GM19239 (cell line): ENCODE measurements around the gene EIPR1.

ENCODE experiments used
- DNase-seq: peaks from one replicate; pipeline ENCODE4 v3.0.0; 2011; ENCODE audit warnings: low spot score; ENCODE audit not compliant: insufficient read length
- FAIRE-seq: peaks from 2 replicates; lab custom pipeline; 2011; peaks lifted over from hg19 to GRCh38; lab: Jason Lieb, UNC

The EIPR1 gene

GRCh38 chr2:3261511-3261910, 116.1 kb downstream of the EIPR1 start:
- DNase-seq (no peak), FAIRE-seq (no peak)

GRCh38 chr2:3260959-3261358, 116.7 kb downstream of the EIPR1 start:
- FAIRE-seq (no peak), DNase-seq (no peak)

GRCh38 chr2:3257826-3258225, 119.8 kb downstream of the EIPR1 start:
- FAIRE-seq (no peak), DNase-seq (no peak)

- no peak for FAIRE-seq
Observed at GRCh38 chr2:3257166-3257565, 120.5 kb downstream of the EIPR1 start.

GRCh38 chr2:3256605-3257004, 121.0 kb downstream of the EIPR1 start:
- no peak for FAIRE-seq
- no peak for DNase-seq

More at GRCh38 chr2:3257166-3257565, 120.5 kb downstream of the EIPR1 start:
- DNase-seq, result no peak

GRCh38 chr2:3256157-3256556, 121.5 kb downstream of the EIPR1 start:
- FAIRE-seq (no peak), DNase-seq (no peak)

GRCh38 chr2:3254442-3254941, 123.1 kb downstream of the EIPR1 start:
- FAIRE-seq, result no peak

GRCh38 chr2:3253913-3254441, 123.6 kb downstream of the EIPR1 start:
- FAIRE-seq, result no peak
- DNase-seq, result no peak

More at GRCh38 chr2:3254442-3254941, 123.1 kb downstream of the EIPR1 start:
- no peak for DNase-seq

GRCh38 chr2:3251946-3252345, 125.7 kb downstream of the EIPR1 start:
- DNase-seq (no peak), FAIRE-seq (no peak)

GRCh38 chr2:3249476-3249962, 128.1 kb downstream of the EIPR1 start:
- DNase-seq, result no peak
- FAIRE-seq, result no peak

GRCh38 chr2:3248754-3249475, 128.7 kb downstream of the EIPR1 start:
- no peak for DNase-seq
- FAIRE-seq, result no peak

GRCh38 chr2:3246928-3247714, 130.5 kb downstream of the EIPR1 start:
- FAIRE-seq, result no peak
- no peak for DNase-seq

GRCh38 chr2:3246406-3246805, 131.2 kb downstream of the EIPR1 start:
- DNase-seq (no peak), FAIRE-seq (no peak)

- no peak for DNase-seq
- no peak for FAIRE-seq
Observed at GRCh38 chr2:3244486-3244885, 133.1 kb downstream of the EIPR1 start.

GRCh38 chr2:3243804-3244203, 133.8 kb downstream of the EIPR1 start:
- no peak for DNase-seq
- FAIRE-seq, result no peak

- DNase-seq (no peak), FAIRE-seq (peak; percentile 97)
Observed at GRCh38 chr2:3242747-3243369, 134.8 kb downstream of the EIPR1 start.

- DNase-seq (no peak), FAIRE-seq (no peak)
Observed at GRCh38 chr2:3241971-3242746, 135.5 kb downstream of the EIPR1 start.

GRCh38 chr2:3238951-3239841, 138.4 kb downstream of the EIPR1 start:
- peak; percentile 90 for FAIRE-seq
- no peak for DNase-seq
